Tibial artery (tissue), 4 donors: ENCODE data around the gene HBG1.

Experiments
- DNase-seq, 2 donors: peaks; one replicate each; pipeline ENCODE4 v3.0.0-alpha.2; 2019
- H3K27ac ChIP-seq, 2 donors: fragments of 200-600 bp; sonication (generic) in 1 of 2; 1 replicate in 1 of 2; 2 replicates in 1 of 2; pipeline ENCODE4 v1.5.1; 2018 to 2019; ENCODE audit warnings: mild to moderate bottlenecking in 1 of 2
- H3K27me3 ChIP-seq, 2 donors: fragments of 200-600 bp; sonication (generic) in 1 of 2; one replicate each; pipeline versions ENCODE4 v1.5.1 to v1.6.0; 2016 to 2019
- H3K36me3 ChIP-seq, 3 donors: fragments of 200-600 bp; sonication (generic) in 2 of 3; one replicate each; pipeline ENCODE4 v1.5.1; 2016 to 2019; ENCODE audit warnings: mild to moderate bottlenecking in 2 of 3
- H3K4me1 ChIP-seq, 4 donors: fragments of 200-600 bp; sonication (generic) in 2 of 4; 1 replicate in 3 of 4; 2 replicates in 1 of 4; pipeline ENCODE4 v1.5.1; 2016 to 2019
- H3K4me3 ChIP-seq, 2 donors: fragments of 200-600 bp; sonication (generic) in 1 of 2; 1 replicate in 1 of 2; 2 replicates in 1 of 2; pipeline ENCODE4 v1.5.1; 2018 to 2019; ENCODE audit warnings: mild to moderate bottlenecking in 2 of 2
- H3K9me3 ChIP-seq, 3 donors: fragments of 200-600 bp; sonication (generic) in 1 of 3; one replicate each; pipeline ENCODE4 v1.5.1; 2016 to 2019
- intact Hi-C: fragments of 100-400 bp; cut with DNase I; formaldehyde crosslinking; loops from one replicate; pipeline ENCODE4 v1.15.0; 2023; ENCODE audit warnings: low total_unique reads
- TF ChIP-seq, protein P1 (sequence below), 2 experiments: fragments of 200-600 bp in 1 of 2; fragments of 450-650 bp in 1 of 2; IDR thresholded peaks; one replicate each; pipeline ENCODE4 v1.5.1; 2017 to 2019; ENCODE audit warnings: antibody characterized with exemption in 2 of 2, mild to moderate bottlenecking in 1 of 2, moderate library complexity in 1 of 2

HBG1 gene

DNA sequence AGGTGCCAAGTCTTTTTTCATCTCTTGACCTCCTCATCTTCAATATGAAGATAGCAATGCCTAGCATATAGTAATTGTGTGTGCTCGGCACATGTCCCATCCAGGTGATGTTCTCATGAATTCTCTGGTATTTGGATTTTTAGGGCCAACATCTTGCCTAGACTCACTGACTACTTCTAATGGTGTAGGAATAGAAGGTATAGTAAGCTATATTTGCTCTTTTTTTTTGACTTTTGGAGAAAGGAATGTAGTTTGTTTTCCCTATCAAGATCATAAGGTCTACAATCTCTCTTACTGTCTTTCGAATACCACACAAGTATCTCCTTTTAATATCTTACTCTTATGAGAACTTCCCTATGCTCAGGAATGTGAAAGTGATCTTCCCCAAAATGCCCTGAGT is 18.5 kb downstream of the HBG1 start:
- no peaks in the 10 kb centered on the region for H3K9me3 ChIP-seq
- intact Hi-C loops, result no loop called here

DNA sequence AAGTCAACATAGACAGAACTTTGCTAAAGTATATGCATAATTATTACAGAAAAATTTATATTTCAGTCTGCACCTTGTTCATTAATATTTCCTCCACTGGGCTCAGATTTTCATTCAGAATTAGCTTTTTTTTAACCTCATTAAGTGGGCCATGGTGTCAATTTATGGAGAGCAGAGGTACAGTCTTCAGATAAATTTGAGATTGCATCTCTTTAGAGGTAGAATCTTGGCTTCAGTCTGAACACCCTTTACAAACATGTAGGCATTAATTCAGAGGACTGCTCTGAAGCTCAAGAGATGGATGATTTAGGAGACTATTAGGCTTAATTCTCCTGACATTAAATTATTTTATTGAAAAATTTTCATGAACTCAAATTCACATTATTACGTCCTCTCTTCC is 19.4 kb downstream of the HBG1 start:
- no peaks in the 10 kb centered on the region for H3K36me3 ChIP-seq
- no peak overlapping the region for H3K27ac ChIP-seq
- no peak overlapping the region for H3K4me3 ChIP-seq
- TF ChIP-seq, protein P1, sequence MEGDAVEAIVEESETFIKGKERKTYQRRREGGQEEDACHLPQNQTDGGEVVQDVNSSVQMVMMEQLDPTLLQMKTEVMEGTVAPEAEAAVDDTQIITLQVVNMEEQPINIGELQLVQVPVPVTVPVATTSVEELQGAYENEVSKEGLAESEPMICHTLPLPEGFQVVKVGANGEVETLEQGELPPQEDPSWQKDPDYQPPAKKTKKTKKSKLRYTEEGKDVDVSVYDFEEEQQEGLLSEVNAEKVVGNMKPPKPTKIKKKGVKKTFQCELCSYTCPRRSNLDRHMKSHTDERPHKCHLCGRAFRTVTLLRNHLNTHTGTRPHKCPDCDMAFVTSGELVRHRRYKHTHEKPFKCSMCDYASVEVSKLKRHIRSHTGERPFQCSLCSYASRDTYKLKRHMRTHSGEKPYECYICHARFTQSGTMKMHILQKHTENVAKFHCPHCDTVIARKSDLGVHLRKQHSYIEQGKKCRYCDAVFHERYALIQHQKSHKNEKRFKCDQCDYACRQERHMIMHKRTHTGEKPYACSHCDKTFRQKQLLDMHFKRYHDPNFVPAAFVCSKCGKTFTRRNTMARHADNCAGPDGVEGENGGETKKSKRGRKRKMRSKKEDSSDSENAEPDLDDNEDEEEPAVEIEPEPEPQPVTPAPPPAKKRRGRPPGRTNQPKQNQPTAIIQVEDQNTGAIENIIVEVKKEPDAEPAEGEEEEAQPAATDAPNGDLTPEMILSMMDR (IDR thresholded peaks at IDR 0.05), result no peak
- DNase-seq, result no peak
- no peaks in the 10 kb centered on the region for H3K27me3 ChIP-seq
- intact Hi-C loops, result no loop called here
- H3K4me1 ChIP-seq, result no peaks in the 10 kb centered on the region
- H3K9me3 ChIP-seq, result no peaks in the 10 kb centered on the region

More for the DNA sequence above, 18.5 kb downstream of the HBG1 start:
- H3K4me3 ChIP-seq, result no peak overlapping the region
- no peaks in the 10 kb centered on the region for H3K27me3 ChIP-seq
- TF ChIP-seq, protein P1 (IDR thresholded peaks at IDR 0.05), result no peak
- no peaks in the 10 kb centered on the region for H3K36me3 ChIP-seq
- H3K27ac ChIP-seq, result no peak overlapping the region
- DNase-seq, result no peak
- H3K4me1 ChIP-seq, result no peaks in the 10 kb centered on the region

DNA sequence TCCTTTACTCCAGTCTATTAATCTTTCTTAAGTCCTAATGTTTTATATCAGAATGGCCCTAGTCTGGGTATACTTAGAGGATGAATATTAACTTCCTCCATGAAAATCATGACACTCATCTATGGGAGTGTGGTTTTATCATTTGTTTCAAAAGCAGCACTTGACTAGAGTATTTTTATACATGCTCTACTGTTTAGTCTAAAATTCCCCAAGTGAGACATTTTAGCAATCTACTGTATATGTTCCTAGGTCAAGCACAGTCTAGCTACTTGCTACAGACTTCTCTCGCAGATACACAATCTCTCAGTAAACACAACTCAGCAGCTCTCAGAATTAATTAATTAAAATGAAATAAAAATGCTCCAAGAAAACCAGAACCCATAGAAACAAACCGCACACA is 19.9 kb downstream of the HBG1 start:
- no peaks in the 10 kb centered on the region for H3K36me3 ChIP-seq
- no peak for DNase-seq
- H3K4me3 ChIP-seq, result no peak overlapping the region
- intact Hi-C loops, result no loop called here
- H3K27me3 ChIP-seq, result no peaks in the 10 kb centered on the region
- TF ChIP-seq, protein P1 (IDR thresholded peaks at IDR 0.05), result no peak
- no peak overlapping the region for H3K27ac ChIP-seq
- H3K4me1 ChIP-seq, result no peaks in the 10 kb centered on the region
- H3K9me3 ChIP-seq, result no peaks in the 10 kb centered on the region

DNA sequence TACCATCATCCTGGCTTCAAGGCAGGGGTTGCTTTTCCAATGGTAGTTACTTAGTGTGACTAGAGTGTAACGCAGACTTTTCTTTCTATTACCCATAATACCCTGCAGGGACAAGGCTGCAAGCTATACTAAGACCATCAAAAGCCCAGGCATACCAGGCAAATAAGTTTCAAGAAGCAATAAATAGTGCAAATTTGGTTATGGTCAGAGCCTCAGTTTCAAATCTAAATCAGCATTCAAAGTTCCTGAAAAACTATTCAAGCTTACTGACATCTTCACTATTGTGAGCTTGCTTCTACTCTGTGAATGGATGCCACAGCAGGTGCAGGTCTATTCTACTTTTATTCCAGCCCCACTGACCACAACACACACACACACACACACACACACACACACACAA is 20.3 kb downstream of the HBG1 start:
- intact Hi-C loops, result no loop called here

DNA sequence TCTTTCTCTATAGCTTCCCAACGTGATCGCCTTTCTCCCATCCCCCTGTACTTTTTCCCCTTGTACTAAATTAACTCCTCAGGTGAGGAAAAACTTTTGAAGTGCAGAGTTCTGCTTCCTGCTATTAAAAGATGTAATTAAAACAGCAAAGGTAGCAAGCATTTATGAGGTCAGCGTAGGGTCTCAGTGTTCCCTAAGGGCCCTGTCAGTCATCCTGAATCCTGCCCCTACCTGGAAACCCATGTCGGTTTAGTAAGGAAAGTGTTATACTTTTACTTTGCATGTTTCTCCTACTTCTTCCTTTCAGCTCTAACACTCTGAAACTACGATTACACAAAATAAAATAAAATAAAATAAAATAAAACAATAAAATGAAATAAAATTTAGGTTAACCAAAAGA is 21.5 kb downstream of the HBG1 start:
- H3K9me3 ChIP-seq, result no peaks in the 10 kb centered on the region
- no peaks in the 10 kb centered on the region for H3K4me1 ChIP-seq
- no peaks in the 10 kb centered on the region for H3K36me3 ChIP-seq
- TF ChIP-seq, protein P1 (IDR thresholded peaks at IDR 0.05), result no peak
- no peak for DNase-seq
- no peak overlapping the region for H3K4me3 ChIP-seq
- intact Hi-C loops, result no loop called here
- H3K27me3 ChIP-seq, result no peaks in the 10 kb centered on the region
- no peak overlapping the region for H3K27ac ChIP-seq

More for the DNA sequence above, 20.3 kb downstream of the HBG1 start:
- Histone ChIP-seq H3K27ac (no peak overlapping the region), H3K4me3 (no peak overlapping the region), H3K9me3 (no peaks in the 10 kb centered on the region), H3K36me3 (no peaks in the 10 kb centered on the region), H3K27me3 (no peaks in the 10 kb centered on the region), H3K4me1 (no peaks in the 10 kb centered on the region)
- TF ChIP-seq, protein P1 (IDR thresholded peaks at IDR 0.05), result no peak
- DNase-seq, result no peak

DNA sequence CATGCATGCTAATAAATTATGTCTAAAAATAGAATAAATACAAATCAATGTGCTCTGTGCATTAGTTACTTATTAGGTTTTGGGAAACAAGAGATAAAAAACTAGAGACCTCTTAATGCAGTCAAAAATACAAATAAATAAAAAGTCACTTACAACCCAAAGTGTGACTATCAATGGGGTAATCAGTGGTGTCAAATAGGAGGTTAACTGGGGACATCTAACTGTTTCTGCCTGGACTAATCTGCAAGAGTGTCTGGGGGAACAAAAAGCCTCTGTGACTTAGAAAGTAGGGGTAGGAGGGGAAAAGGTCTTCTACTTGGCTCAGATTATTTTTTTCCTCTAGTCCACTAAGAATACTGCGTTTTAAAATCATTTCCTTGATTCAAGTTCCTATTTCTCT is 22.0 kb downstream of the HBG1 start:
- Histone ChIP-seq H3K4me1 (no peaks in the 10 kb centered on the region), H3K27me3 (no peaks in the 10 kb centered on the region), H3K36me3 (no peaks in the 10 kb centered on the region), H3K4me3 (no peak overlapping the region), H3K9me3 (no peaks in the 10 kb centered on the region), H3K27ac (no peak overlapping the region)
- intact Hi-C loops, result no loop called here
- TF ChIP-seq, protein P1 (IDR thresholded peaks at IDR 0.05), result no peak
- DNase-seq, result no peak
